Lower leg skin (tissue), 3 donors: ENCODE results near the gene C1QTNF8.

Experiments used
- POLR2A ChIP-seq, 2 donors: fragments of 450-650 bp; IDR thresholded peaks; one replicate each; pipeline ENCODE4 v1.6.1; 2016 to 2017; ENCODE audit warnings: antibody characterized with exemption in 2 of 2, mild to moderate bottlenecking in 1 of 2, moderate library complexity in 1 of 2
- TF ChIP-seq, protein P1 (sequence below), 3 donors: fragments of 450-650 bp; IDR thresholded peaks; one replicate each; pipeline ENCODE4 v1.5.1; 2016; ENCODE audit warnings: antibody characterized with exemption in 3 of 3, mild to moderate bottlenecking in 3 of 3, moderate library complexity in 2 of 3

DNA sequence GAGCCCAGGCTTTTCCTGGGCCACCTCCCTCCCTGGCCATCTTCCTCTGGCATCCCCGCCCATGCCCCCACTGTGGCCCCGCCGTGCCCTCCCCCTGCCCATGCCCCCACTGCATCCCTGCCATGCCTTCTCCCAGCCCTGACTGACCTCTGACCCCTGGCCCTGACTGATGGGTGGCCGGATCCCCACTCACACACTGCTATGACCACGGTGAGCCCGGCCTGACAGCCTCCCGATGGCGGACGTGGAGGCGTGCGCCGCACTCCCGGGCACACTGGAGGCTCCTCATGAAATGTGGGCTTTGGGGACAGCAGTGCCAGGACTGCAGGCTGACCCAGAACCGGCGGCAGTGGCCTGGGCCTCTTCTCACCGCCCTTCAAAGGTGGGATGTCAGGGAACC is 10.6 kb upstream of the C1QTNF8 start:
- no peak for TF ChIP-seq POLR2A (IDR thresholded peaks at IDR 0.05)
- TF ChIP-seq, protein P1, sequence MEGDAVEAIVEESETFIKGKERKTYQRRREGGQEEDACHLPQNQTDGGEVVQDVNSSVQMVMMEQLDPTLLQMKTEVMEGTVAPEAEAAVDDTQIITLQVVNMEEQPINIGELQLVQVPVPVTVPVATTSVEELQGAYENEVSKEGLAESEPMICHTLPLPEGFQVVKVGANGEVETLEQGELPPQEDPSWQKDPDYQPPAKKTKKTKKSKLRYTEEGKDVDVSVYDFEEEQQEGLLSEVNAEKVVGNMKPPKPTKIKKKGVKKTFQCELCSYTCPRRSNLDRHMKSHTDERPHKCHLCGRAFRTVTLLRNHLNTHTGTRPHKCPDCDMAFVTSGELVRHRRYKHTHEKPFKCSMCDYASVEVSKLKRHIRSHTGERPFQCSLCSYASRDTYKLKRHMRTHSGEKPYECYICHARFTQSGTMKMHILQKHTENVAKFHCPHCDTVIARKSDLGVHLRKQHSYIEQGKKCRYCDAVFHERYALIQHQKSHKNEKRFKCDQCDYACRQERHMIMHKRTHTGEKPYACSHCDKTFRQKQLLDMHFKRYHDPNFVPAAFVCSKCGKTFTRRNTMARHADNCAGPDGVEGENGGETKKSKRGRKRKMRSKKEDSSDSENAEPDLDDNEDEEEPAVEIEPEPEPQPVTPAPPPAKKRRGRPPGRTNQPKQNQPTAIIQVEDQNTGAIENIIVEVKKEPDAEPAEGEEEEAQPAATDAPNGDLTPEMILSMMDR (IDR thresholded peaks at IDR 0.05) = no peak
